HL-60 (cell line): ENCODE data around the gene RNF130.

Experiments
- DNase-seq, 2 experiments: peaks; one replicate each; pipeline ENCODE4 v3.0.0-alpha.2; 2010 to 2020; ENCODE audit warnings: low read depth in 1 of 2, low spot score in 1 of 2
- H3K27ac ChIP-seq: fragments of 250-450 bp; sonication (Bioruptor Pico); replicated peaks from 2 replicates; pipeline ENCODE4 v1.5.1; 2020; ENCODE audit warnings: mild to moderate bottlenecking, moderate library complexity
- H3K27me3 ChIP-seq: fragments of 250-450 bp; sonication (Bioruptor Pico); 2 replicates; pipeline ENCODE4 v1.5.1; 2021; ENCODE audit warnings: mild to moderate bottlenecking, moderate library complexity; ENCODE audit not compliant: insufficient read depth, poor library complexity, severe bottlenecking
- H3K4me3 ChIP-seq: replicated peaks from 2 replicates; pipeline ENCODE4 v1.5.1; 2011; ENCODE audit warnings: mild to moderate bottlenecking, control low read depth, low read length; ENCODE audit not compliant: insufficient read depth
- GABPA ChIP-seq: IDR thresholded peaks from 2 replicates; pipeline ENCODE4 v1.6.1; 2012; ENCODE audit warnings: low read depth
- POLR2AphosphoS5 ChIP-seq: IDR thresholded peaks from 2 replicates; pipeline ENCODE4 v1.6.1; 2012; ENCODE audit warnings: low read depth
- SPI1 ChIP-seq: IDR thresholded peaks from 2 replicates; pipeline ENCODE4 v1.6.1; 2012; ENCODE audit warnings: low read depth, mild to moderate bottlenecking, borderline replicate concordance
- TF ChIP-seq, protein P1 (sequence below): IDR thresholded peaks from 2 replicates; pipeline ENCODE4 v1.6.1; 2012; ENCODE audit warnings: low read depth; ENCODE audit not compliant: insufficient replicate concordance
- TF ChIP-seq, protein P2 (sequence below): IDR thresholded peaks from one replicate; pipeline ENCODE4 v1.5.1; 2011; ENCODE audit warnings: low read length, control low read depth, inconsistent platforms; ENCODE audit not compliant: insufficient read depth

RNF130 gene

DNA sequence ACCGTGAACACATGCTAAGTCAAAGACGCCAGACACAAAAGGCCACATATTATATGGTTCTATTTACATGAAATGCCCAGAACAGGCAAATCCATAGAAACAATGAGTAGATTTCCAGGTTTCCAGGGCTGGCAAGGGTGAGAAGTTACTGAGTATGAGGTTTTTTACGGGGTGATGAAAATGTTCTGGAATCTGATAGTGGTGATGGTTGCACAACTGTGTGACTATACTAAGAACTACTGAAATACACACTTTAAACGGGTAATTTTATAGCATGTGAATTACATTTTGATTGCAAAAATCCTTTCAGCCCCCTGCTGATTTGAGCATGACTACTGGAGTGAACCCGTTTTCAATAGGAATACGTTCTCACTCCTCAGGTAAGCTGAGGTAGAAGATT is 117.1 kb downstream of the RNF130 start:
- DNase-seq, result no peak
- H3K27me3 ChIP-seq, result no peaks in the 10 kb centered on the region
- TF ChIP-seq, protein P1, sequence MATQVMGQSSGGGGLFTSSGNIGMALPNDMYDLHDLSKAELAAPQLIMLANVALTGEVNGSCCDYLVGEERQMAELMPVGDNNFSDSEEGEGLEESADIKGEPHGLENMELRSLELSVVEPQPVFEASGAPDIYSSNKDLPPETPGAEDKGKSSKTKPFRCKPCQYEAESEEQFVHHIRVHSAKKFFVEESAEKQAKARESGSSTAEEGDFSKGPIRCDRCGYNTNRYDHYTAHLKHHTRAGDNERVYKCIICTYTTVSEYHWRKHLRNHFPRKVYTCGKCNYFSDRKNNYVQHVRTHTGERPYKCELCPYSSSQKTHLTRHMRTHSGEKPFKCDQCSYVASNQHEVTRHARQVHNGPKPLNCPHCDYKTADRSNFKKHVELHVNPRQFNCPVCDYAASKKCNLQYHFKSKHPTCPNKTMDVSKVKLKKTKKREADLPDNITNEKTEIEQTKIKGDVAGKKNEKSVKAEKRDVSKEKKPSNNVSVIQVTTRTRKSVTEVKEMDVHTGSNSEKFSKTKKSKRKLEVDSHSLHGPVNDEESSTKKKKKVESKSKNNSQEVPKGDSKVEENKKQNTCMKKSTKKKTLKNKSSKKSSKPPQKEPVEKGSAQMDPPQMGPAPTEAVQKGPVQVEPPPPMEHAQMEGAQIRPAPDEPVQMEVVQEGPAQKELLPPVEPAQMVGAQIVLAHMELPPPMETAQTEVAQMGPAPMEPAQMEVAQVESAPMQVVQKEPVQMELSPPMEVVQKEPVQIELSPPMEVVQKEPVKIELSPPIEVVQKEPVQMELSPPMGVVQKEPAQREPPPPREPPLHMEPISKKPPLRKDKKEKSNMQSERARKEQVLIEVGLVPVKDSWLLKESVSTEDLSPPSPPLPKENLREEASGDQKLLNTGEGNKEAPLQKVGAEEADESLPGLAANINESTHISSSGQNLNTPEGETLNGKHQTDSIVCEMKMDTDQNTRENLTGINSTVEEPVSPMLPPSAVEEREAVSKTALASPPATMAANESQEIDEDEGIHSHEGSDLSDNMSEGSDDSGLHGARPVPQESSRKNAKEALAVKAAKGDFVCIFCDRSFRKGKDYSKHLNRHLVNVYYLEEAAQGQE, result no peak
- H3K27ac ChIP-seq, result no peak overlapping the region
- H3K4me3 ChIP-seq, result no peak overlapping the region

DNA sequence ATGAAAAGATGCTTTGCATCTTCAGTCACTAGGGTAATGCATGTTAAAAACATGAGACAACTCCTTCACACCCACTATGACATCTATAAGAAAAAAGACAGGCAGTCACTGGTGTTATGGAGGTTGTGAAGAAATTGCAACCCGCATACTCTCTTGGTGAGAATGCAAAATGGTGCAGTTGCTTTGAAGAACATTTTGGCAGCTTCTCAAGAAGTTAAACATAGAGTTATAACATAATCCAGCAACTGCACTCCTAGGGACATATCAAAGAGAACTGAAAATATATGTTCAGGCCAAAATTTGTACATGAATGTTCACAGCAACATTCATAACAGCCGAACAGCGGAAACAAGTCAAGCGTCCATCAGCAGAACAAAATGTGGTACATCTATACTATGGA is 117.6 kb downstream of the RNF130 start:
- Histone ChIP-seq H3K4me3 (no peak overlapping the region), H3K27ac (no peak overlapping the region), H3K27me3 (no peaks in the 10 kb centered on the region)
- no peak for TF ChIP-seq POLR2AphosphoS5
- no peak for TF ChIP-seq GABPA
- TF ChIP-seq SPI1, result no peak
- TF ChIP-seq, protein P1, result no peak
- TF ChIP-seq, protein P2, sequence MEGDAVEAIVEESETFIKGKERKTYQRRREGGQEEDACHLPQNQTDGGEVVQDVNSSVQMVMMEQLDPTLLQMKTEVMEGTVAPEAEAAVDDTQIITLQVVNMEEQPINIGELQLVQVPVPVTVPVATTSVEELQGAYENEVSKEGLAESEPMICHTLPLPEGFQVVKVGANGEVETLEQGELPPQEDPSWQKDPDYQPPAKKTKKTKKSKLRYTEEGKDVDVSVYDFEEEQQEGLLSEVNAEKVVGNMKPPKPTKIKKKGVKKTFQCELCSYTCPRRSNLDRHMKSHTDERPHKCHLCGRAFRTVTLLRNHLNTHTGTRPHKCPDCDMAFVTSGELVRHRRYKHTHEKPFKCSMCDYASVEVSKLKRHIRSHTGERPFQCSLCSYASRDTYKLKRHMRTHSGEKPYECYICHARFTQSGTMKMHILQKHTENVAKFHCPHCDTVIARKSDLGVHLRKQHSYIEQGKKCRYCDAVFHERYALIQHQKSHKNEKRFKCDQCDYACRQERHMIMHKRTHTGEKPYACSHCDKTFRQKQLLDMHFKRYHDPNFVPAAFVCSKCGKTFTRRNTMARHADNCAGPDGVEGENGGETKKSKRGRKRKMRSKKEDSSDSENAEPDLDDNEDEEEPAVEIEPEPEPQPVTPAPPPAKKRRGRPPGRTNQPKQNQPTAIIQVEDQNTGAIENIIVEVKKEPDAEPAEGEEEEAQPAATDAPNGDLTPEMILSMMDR, result no peak
- DNase-seq, result no peak

DNA sequence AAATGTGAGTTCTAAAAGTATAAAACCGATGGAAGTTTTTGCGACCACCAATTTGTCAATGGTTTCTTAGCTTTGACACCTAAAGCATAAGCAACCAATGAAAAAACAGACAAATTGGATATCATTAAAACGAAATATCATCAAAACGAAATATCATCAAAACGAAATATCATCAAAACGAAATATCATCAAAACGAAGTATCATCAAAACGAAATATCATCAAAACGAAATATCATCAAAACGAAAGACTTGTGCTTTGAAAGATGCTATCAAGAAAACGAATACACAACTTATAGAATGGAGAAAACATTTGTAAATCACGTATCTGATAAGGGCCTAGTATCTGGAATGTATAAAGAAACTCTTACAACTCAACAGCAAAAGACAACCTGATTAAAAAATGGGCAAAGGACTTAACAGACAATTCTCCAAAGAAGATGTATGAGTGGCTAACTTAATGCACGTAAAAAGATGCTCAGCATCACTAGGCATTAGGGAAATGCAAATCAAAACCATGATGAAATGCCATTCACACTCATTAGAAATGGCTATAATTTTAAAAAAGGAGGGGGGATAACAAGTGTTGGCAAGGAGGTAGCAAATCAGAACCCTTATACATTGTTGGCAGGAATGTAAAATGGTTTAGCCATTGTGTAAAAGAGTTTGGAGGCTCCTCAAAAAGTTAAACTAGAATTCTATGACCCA is 134.4 kb downstream of the RNF130 start:
- DNase-seq, result no peak
- no peak overlapping the region for H3K27ac ChIP-seq
- TF ChIP-seq SPI1, result no peak
- TF ChIP-seq, protein P1, result no peak
- TF ChIP-seq, protein P2, result no peak
- H3K4me3 ChIP-seq, result no peak overlapping the region
- H3K27me3 ChIP-seq, result no peaks in the 10 kb centered on the region
